Measurements from ENCODE around the gene NPFFR2. TPM values are rescaled to one million over a fixed set of nuclear protein-coding genes. Genes with fewer than 3 reads are reported as not detected.

Gene NPFFR2
- total and polyA plus RNA-seq, 2 of the 13 experiments (the other 11 are each of a cell fraction or from before 2014, with no cell fraction given) = not detected

DNA sequence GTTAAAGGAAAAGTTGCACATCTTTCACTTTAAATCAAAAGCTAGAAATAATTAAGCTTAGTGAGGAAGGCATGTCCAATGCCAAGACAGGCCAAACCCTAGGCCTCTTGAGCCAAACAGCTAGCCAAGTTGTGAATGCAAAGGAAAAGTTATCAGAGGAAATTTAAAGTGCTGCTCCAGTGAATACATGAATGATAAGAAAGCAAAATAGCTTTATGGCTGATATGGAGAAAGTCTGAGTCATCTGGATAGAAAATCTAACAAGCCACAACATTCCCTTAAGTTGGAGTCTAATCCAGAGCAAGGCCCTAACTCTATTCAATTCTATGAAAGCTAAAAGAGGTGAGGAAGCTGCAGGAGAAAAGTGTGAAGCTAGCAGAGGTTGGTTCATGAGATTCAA, 23.8 kb downstream of the NPFFR2 start:
- no peak for DNase-seq (ENCODE audit: low spot score)
- no TSS peak for BruUV-seq (replicated peaks)
- Histone ChIP-seq H2AFZ (ENCODE audit: low read length) (no peak overlapping the region), H3K36me3 (replicated peaks in 1 of 2; ENCODE audit: control insufficient read depth in 1 of 2, insufficient read depth in 2 of 2, low read length in 2 of 2) (no peaks in the 10 kb centered on the region), H3K79me2 (ENCODE audit: insufficient read depth, low read length) (no peaks in the 10 kb centered on the region), H3K9me3 (ENCODE audit: low read length) (peaks cover 5% of the 10 kb centered on the region; the same call in 1 of the 2 replicates), H4K20me1 (ENCODE audit: insufficient read depth, low read length) (no peaks in the 10 kb centered on the region), H3K4me3 (replicated peaks in 1 of 3; ENCODE audit: insufficient read depth in 1 of 3, low read depth in 2 of 3, low read length in 3 of 3) (no peak overlapping the region), H3K4me2 (ENCODE audit: low read depth, low read length) (no peak overlapping the region), H3K27ac (ENCODE audit: extremely low read length, insufficient read depth, low read length) (no peak overlapping the region), H3K27me3 (ENCODE audit: control insufficient read depth in 1 of 2, insufficient read depth in 2 of 2, low read length in 2 of 2) (no peaks in the 10 kb centered on the region), H3K9ac (ENCODE audit: insufficient read depth, low read depth, low read length) (no peak overlapping the region), H3K4me1 (ENCODE audit: insufficient read depth, low read length) (no peaks in the 10 kb centered on the region)
- no peak for FAIRE-seq
- ATAC-seq = no peak
- intact Hi-C loops (cut with micrococcal nuclease; ENCODE audit: unreplicated experiment) (no loop called here), in situ Hi-C loops (cut with HindIII; ENCODE audit: extremely low pct_ligation_motif_present, low pct_unique_long_range_greater_than_20kb) (no loop called here)
- ChIA-PET CTCF (ENCODE audit: low intra/inter-chr PET ratio, low total read pairs) (no interaction called here), POLR2A (no interaction called here)
- TF ChIP-seq LCORL (IDR thresholded peaks at IDR 0.05) (no peak), LCORL (CRISPR knock-in tag; IDR thresholded peaks at IDR 0.05) (no peak), PLRG1 (conservative IDR thresholded peaks at IDR 0.05) (no peak), ZBTB1 (CRISPR knock-in tag; IDR thresholded peaks at IDR 0.05; ENCODE audit: borderline replicate concordance) (no peak), ZFAT (CRISPR knock-in tag; conservative IDR thresholded peaks at IDR 0.05) (no peak), PAWR (CRISPR knock-in tag; IDR thresholded peaks at IDR 0.05; ENCODE audit: borderline replicate concordance) (no peak), TCF7 (IDR thresholded peaks at IDR 0.05; ENCODE audit: low read depth) (no peak), HNRNPLL (IDR thresholded peaks at IDR 0.05; ENCODE audit: low read depth, low read length, poor library complexity, severe bottlenecking) (no peak), POLR2G (IDR thresholded peaks at IDR 0.05; ENCODE audit: low read depth, low read length) (no peak), THYN1 (CRISPR knock-in tag; IDR thresholded peaks at IDR 0.05; ENCODE audit: borderline replicate concordance, low read depth) (no peak), MYC (CRISPR knock-in tag; IDR thresholded peaks at IDR 0.05; ENCODE audit: borderline replicate concordance) (no peak)
- TF ChIP-seq, protein P1, sequence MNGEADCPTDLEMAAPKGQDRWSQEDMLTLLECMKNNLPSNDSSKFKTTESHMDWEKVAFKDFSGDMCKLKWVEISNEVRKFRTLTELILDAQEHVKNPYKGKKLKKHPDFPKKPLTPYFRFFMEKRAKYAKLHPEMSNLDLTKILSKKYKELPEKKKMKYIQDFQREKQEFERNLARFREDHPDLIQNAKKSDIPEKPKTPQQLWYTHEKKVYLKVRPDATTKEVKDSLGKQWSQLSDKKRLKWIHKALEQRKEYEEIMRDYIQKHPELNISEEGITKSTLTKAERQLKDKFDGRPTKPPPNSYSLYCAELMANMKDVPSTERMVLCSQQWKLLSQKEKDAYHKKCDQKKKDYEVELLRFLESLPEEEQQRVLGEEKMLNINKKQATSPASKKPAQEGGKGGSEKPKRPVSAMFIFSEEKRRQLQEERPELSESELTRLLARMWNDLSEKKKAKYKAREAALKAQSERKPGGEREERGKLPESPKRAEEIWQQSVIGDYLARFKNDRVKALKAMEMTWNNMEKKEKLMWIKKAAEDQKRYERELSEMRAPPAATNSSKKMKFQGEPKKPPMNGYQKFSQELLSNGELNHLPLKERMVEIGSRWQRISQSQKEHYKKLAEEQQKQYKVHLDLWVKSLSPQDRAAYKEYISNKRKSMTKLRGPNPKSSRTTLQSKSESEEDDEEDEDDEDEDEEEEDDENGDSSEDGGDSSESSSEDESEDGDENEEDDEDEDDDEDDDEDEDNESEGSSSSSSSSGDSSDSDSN (CRISPR knock-in tag; IDR thresholded peaks at IDR 0.05) = no peak
- TF ChIP-seq, protein P2, sequence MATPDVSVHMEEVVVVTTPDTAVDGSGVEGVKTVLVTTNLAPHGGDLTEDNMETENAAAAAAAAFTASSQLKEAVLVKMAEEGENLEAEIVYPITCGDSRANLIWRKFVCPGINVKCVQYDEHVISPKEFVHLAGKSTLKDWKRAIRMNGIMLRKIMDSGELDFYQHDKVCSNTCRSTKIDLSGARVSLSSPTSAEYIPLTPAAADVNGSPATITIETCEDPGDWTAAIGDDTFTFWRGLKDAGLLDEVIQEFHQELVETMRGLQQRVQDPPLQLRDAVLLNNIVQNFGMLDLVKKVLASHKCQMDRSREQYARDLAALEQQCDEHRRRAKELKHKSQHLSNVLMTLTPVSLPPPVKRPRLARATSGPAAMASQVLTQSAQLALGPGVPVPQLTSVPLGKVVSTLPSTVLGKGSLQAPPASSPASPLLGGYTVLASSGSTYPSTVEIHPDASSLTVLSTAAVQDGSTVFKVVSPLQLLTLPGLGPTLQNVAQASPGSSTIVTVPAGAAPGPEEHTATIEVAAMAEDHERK (CRISPR knock-in tag; IDR thresholded peaks at IDR 0.05; ENCODE audit: low read depth) = no peak
